PC-3 (cell line): Measurements from ENCODE around the gene ARHGEF16.

ENCODE experiments used
- EZH2 ChIP-seq: fragments of 300-600 bp; sonication (generic); IDR thresholded peaks from one replicate; pipeline ENCODE4 v1.6.1; 2017; ENCODE audit warnings: antibody characterized with exemption, mild to moderate bottlenecking, low read length; ENCODE audit not compliant: unreplicated experiment
- EZH2phosphoT487 ChIP-seq: fragments of 300-600 bp; sonication (generic); IDR thresholded peaks from 2 replicates; pipeline ENCODE4 v1.6.1; 2018; ENCODE audit warnings: mild to moderate bottlenecking, antibody characterized with exemption, low read length, borderline replicate concordance
- TF ChIP-seq, protein P1 (sequence below): fragments of 300-600 bp; sonication (generic); conservative IDR thresholded peaks from 2 replicates; pipeline ENCODE4 v1.5.1; 2017; ENCODE audit warnings: antibody characterized with exemption, low read depth, mild to moderate bottlenecking, low read length

DNA sequence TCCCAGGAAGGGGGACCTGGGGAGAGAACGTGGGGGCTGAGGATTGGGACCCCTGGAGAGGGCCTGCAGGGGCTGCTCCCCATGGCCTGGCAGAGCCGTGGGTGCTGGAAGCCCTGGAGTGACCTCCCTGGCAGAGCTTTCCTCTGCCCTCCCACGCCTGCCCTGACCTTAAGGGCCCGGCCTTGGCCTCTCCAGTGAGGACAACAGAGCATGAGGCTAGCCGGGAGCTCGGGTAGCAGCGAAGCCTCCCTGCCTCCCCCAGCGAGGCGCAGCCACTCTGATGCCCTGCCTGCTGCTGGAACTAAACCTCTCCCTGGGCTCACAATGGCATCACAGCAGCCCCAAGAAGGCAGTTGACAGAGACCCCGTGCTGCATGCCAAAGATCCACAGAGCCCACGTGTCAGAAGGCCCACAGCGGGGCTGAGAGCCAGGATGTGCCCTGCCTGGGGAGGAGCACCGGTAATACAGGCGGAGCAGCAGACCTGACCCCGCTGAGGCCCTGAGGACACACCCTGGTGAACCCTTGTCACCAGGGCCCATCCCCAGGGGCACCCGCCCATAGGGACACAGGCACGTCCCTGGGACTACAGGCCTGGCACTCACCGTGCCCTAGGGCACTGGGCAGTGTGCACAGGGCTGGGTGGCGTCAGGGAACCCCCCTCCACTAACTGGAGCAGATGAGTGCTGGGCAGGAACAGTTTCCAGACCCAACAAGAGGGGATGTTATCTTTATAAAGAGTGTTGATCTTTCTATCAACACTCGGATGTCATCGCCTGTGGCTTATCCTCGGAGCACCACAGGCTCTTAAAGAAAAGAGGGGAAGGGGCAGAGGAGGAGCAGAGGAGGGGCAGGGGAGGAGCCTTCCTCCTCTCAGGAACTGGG lies 48.4 kb downstream of the ARHGEF16 start:
- TF ChIP-seq, protein P1, sequence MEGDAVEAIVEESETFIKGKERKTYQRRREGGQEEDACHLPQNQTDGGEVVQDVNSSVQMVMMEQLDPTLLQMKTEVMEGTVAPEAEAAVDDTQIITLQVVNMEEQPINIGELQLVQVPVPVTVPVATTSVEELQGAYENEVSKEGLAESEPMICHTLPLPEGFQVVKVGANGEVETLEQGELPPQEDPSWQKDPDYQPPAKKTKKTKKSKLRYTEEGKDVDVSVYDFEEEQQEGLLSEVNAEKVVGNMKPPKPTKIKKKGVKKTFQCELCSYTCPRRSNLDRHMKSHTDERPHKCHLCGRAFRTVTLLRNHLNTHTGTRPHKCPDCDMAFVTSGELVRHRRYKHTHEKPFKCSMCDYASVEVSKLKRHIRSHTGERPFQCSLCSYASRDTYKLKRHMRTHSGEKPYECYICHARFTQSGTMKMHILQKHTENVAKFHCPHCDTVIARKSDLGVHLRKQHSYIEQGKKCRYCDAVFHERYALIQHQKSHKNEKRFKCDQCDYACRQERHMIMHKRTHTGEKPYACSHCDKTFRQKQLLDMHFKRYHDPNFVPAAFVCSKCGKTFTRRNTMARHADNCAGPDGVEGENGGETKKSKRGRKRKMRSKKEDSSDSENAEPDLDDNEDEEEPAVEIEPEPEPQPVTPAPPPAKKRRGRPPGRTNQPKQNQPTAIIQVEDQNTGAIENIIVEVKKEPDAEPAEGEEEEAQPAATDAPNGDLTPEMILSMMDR: no peak
- TF ChIP-seq EZH2: no peak
- TF ChIP-seq EZH2phosphoT487: no peak
